OCI-LY7 (cell line): Measurements from ENCODE around the gene PRSS27. TPM values are rescaled to one million over a fixed set of nuclear protein-coding genes. Genes with fewer than 3 reads are reported as not detected.
A peak's percentile ranks its signal among the peaks of the same experiment; 100 is the strongest.

Experiments used
- BruUV-seq: library from RNA; stranded (reverse); fragments of 400-500 nt; replicated peaks from 2 replicates; lab custom pipeline; 2021; lab: Mats Ljungman, UMichigan
- CTCF ChIA-PET: fragments of 300-600 bp; sonication (Branson Sonifier 250); formaldehyde crosslinking; loops from one replicate; lab custom pipeline; 2022; ENCODE audit warnings: antibody characterized with exemption; ENCODE audit not compliant: unreplicated experiment; lab: Charles Lee
- POLR2A ChIA-PET: fragments of 300-600 bp; sonication (Branson Sonifier 250); formaldehyde crosslinking; loops from one replicate; lab custom pipeline; 2022; ENCODE audit warnings: antibody characterized with exemption; lab: Charles Lee
- DNase-seq: peaks from one replicate; pipeline ENCODE4 v3.0.0-alpha.2; 2015; ENCODE audit warnings: low spot score
- H2AFZ ChIP-seq: fragments of 200-600 bp; sonication (generic), shearing (Covaris generic); 2 replicates; pipeline ENCODE4 v1.6.1; 2014; ENCODE audit warnings: mild to moderate bottlenecking, antibody characterized with exemption, low read length, moderate library complexity
- H3K27ac ChIP-seq: fragments of 200-600 bp; sonication (generic); 2 replicates; pipeline ENCODE4 v1.5.1; 2014; ENCODE audit warnings: mixed run types, low read depth, mild to moderate bottlenecking, moderate library complexity, low read length, inconsistent platforms; ENCODE audit not compliant: poor library complexity, severe bottlenecking
- H3K36me3 ChIP-seq: fragments of 200-600 bp; sonication (generic); 2 replicates; pipeline ENCODE4 v1.6.1; 2014; ENCODE audit warnings: mild to moderate bottlenecking, antibody characterized with exemption, low read length, moderate library complexity, mixed read lengths; ENCODE audit not compliant: insufficient read depth
- H3K4me1 ChIP-seq: fragments of 200-600 bp; sonication (generic); 2 replicates; pipeline ENCODE4 v1.5.1; 2014; ENCODE audit warnings: mild to moderate bottlenecking, low read length; ENCODE audit not compliant: insufficient read depth, poor library complexity, severe bottlenecking
- H3K4me2 ChIP-seq: fragments of 200-600 bp; sonication (generic); 2 replicates; pipeline ENCODE4 v1.6.1; 2014; ENCODE audit warnings: mild to moderate bottlenecking, low read length
- H3K4me3 ChIP-seq: fragments of 200-600 bp; sonication (generic); 2 replicates; pipeline ENCODE4 v1.5.1; 2014; ENCODE audit warnings: mild to moderate bottlenecking, low read depth, low read length; ENCODE audit not compliant: poor library complexity, severe bottlenecking
- H3K79me2 ChIP-seq: fragments of 200-600 bp; sonication (generic); 2 replicates; pipeline ENCODE4 v1.6.1; 2016; ENCODE audit warnings: low read depth, mild to moderate bottlenecking, low read length, moderate library complexity, mixed read lengths; ENCODE audit not compliant: insufficient read depth
- H3K9me2 ChIP-seq: fragments of 200-600 bp; sonication (generic); 2 replicates; pipeline ENCODE4 v1.6.1; 2016; ENCODE audit warnings: mild to moderate bottlenecking, low read length, mixed read lengths; ENCODE audit not compliant: insufficient read depth
- H3K9me3 ChIP-seq: fragments of 200-600 bp; sonication (generic); 2 replicates; pipeline ENCODE4 v1.6.1; 2014; ENCODE audit warnings: mild to moderate bottlenecking, mixed run types, low read length, mixed read lengths
- H4K20me1 ChIP-seq: fragments of 200-600 bp; sonication (generic); 2 replicates; pipeline ENCODE4 v1.6.1; 2014; ENCODE audit warnings: mild to moderate bottlenecking, antibody characterized with exemption, low read length, moderate library complexity, mixed read lengths; ENCODE audit not compliant: insufficient read depth
- CTCF ChIP-seq: fragments of 200-600 bp; sonication (generic); conservative IDR thresholded peaks from 2 replicates; pipeline ENCODE4 v1.5.1; 2014; ENCODE audit warnings: mild to moderate bottlenecking, antibody characterized with exemption, low read length, moderate library complexity, mixed read lengths
- EZH2phosphoT487 ChIP-seq: fragments of 200-600 bp; sonication (generic); IDR thresholded peaks from 2 replicates; pipeline ENCODE4 v1.6.1; 2018; ENCODE audit warnings: low read depth, borderline replicate concordance, mild to moderate bottlenecking, mixed run types, antibody characterized with exemption, low read length, moderate library complexity, mixed read lengths
- intact Hi-C: fragments of 100-400 bp; cut with micrococcal nuclease; formaldehyde crosslinking; loops from one replicate; pipeline ENCODE4 v1.10.0; 2022; ENCODE audit not compliant: unreplicated experiment
- total RNA-seq, 2 experiments: library from RNA; depleted of rRNA in 1 of 2; stranded (reverse); fragments of >200 nt in 1 of 2; shearing (Covaris generic) in 1 of 2; gene quantifications; 2 replicates each; pipeline ENCODE4 v1.2.3, GENCODE V29; 2014 to 2022

The PRSS27 gene
- total RNA-seq, 2 experiments from 2014 or later, result 2.7 to 7.7 TPM

GRCh38 chr16:2715966-2716885, 3.8 kb downstream of the PRSS27 start:
- Histone ChIP-seq H3K9me2 (no peaks in the 10 kb centered on the region), H2AFZ (no peak overlapping the region), H3K36me3 (no peaks in the 10 kb centered on the region), H3K4me3 (no peak overlapping the region), H3K4me1 (no peaks in the 10 kb centered on the region), H3K27ac (no peak overlapping the region), H3K9me3 (no peaks in the 10 kb centered on the region), H3K4me2 (no peak overlapping the region), H4K20me1 (no peaks in the 10 kb centered on the region), H3K79me2 (no peaks in the 10 kb centered on the region)
- TF ChIP-seq CTCF, result no peak
- TF ChIP-seq EZH2phosphoT487, result no peak
- CTCF ChIA-PET, result no interaction called here
- intact Hi-C loops, result no loop called here
- no peak for DNase-seq
- POLR2A ChIA-PET, result no interaction called here
- BruUV-seq, result no TSS peak

GRCh38 chr16:2715519-2715918, 4.5 kb downstream of the PRSS27 start:
- Histone ChIP-seq H3K4me2 (no peak overlapping the region), H2AFZ (no peak overlapping the region), H3K27ac (no peak overlapping the region), H3K9me2 (no peaks in the 10 kb centered on the region), H3K4me3 (no peak overlapping the region), H4K20me1 (no peaks in the 10 kb centered on the region), H3K79me2 (no peaks in the 10 kb centered on the region), H3K4me1 (no peaks in the 10 kb centered on the region), H3K9me3 (no peaks in the 10 kb centered on the region), H3K36me3 (no peaks in the 10 kb centered on the region)
- intact Hi-C loops, result no loop called here
- DNase-seq, result peak; percentile 29
- no TSS peak for BruUV-seq
- POLR2A ChIA-PET, result no interaction called here
- TF ChIP-seq EZH2phosphoT487 (no peak), CTCF (no peak)
- CTCF ChIA-PET, result no interaction called here

GRCh38 chr16:2715064-2715463, 5.0 kb downstream of the PRSS27 start:
- intact Hi-C loops, result no loop called here
- H3K9me3 ChIP-seq, result no peaks in the 10 kb centered on the region
- no peak overlapping the region for H3K4me2 ChIP-seq

More at GRCh38 chr16:2715064-2715463, 5.0 kb downstream of the PRSS27 start:
- ChIA-PET POLR2A (no interaction called here), CTCF (no interaction called here)
- H3K9me2 ChIP-seq, result no peaks in the 10 kb centered on the region
- H4K20me1 ChIP-seq, result no peaks in the 10 kb centered on the region
- no peak for DNase-seq
- H3K4me3 ChIP-seq, result no peak overlapping the region
- BruUV-seq, result no TSS peak
- TF ChIP-seq CTCF, result no peak
- TF ChIP-seq EZH2phosphoT487, result no peak
- no peak overlapping the region for H2AFZ ChIP-seq
- no peak overlapping the region for H3K27ac ChIP-seq
- H3K4me1 ChIP-seq, result no peaks in the 10 kb centered on the region
- H3K79me2 ChIP-seq, result no peaks in the 10 kb centered on the region
- H3K36me3 ChIP-seq, result no peaks in the 10 kb centered on the region
